ENCODE measurements around the gene OXNAD1. TPM values are rescaled to one million over a fixed set of nuclear protein-coding genes. Genes with fewer than 3 reads are reported as not detected.

The OXNAD1 gene
- 10 to 100 TPM; 13.5 to 18.8 TPM for total RNA-seq

- no peaks in the 10 kb centered on the region for H3K27me3 ChIP-seq
- 0% methylated on average over 23 to 61 of the region's 61 CpGs for WGBS, 2 donors
- intact Hi-C loops (cut with DNase I) = no loop called here
- peak within 1 kb of the TSS; percentile 87 to 98 (median 96) for H3K27ac ChIP-seq
- H3K36me3 ChIP-seq (replicated peaks in 1 of 2; ENCODE audit: insufficient read depth in 1 of 2, low read depth in 2 of 2) = peaks cover 0 to 5% of the 10 kb centered on the region in 2 donors
- H3K9me3 ChIP-seq = no peaks in the 10 kb centered on the region
- DNase-seq = peak; percentile 100
- peaks cover 33% of the 10 kb centered on the region for H3K4me1 ChIP-seq
- ATAC-seq = peak; percentile 99
- peak in 4 of 7 experiments; percentile 21 to 57 (median 43) for TF ChIP-seq CTCF (IDR thresholded peaks at IDR 0.05)
- peak; percentile 66 to 95 (median 90) for TF ChIP-seq POLR2A (IDR thresholded peaks at IDR 0.05)
- H3K4me3 ChIP-seq = peak within 1 kb of the TSS; percentile 71 to 77
These were observed at the start of gene OXNAD1, which contains the start of gene DPH3 for GRCh38 chr3:16264708-16265454. TSS of gene OXNAD1 (plus strand) at chr3:16265212. CDS start at chr3:16270953, 5,741 bp downstream. TSS of gene DPH3 (minus strand) at chr3:16264943. CDS start at chr3:16264876, 67 bp downstream.

GRCh38 chr3:16216373-16216935 lies 48.6 kb upstream of the OXNAD1 start:
- Histone ChIP-seq H3K36me3 (replicated peaks in 1 of 2; ENCODE audit: insufficient read depth in 1 of 2, low read depth in 2 of 2) (no peaks in the 10 kb centered on the region), H3K9me3 (no peaks in the 10 kb centered on the region), H3K4me1 (no peaks in the 10 kb centered on the region), H3K27ac (no peak overlapping the region), H3K27me3 (no peaks in the 10 kb centered on the region), H3K4me3 (no peak overlapping the region)
- DNase-seq (no peak), ATAC-seq (no peak)
- 85 to 92% methylated on average over 17 of the region's 17 CpGs for WGBS, 2 donors
- no peak for TF ChIP-seq CTCF (IDR thresholded peaks at IDR 0.05)
- no peak for TF ChIP-seq POLR2A (IDR thresholded peaks at IDR 0.05)
- intact Hi-C loops (cut with DNase I) = no loop called here

GRCh38 chr3:16219777-16220176 lies 45.2 kb upstream of the OXNAD1 start:
- intact Hi-C loops (cut with DNase I) = no loop called here

GRCh38 chr3:16221990-16222389 lies 43.0 kb upstream of the OXNAD1 start:
- 55 to 80% methylated on average over 3 of the region's 3 CpGs for WGBS, 2 donors

More at GRCh38 chr3:16219777-16220176, 45.2 kb upstream of the OXNAD1 start:
- no peak for TF ChIP-seq POLR2A (IDR thresholded peaks at IDR 0.05)
- TF ChIP-seq CTCF (IDR thresholded peaks at IDR 0.05) = no peak
- no peak overlapping the region for H3K27ac ChIP-seq
- no peak overlapping the region for H3K4me3 ChIP-seq
- no peaks in the 10 kb centered on the region for H3K36me3 ChIP-seq (replicated peaks in 1 of 2; ENCODE audit: insufficient read depth in 1 of 2, low read depth in 2 of 2)
- ATAC-seq (no peak), DNase-seq (no peak)
- 89 to 97% methylated on average over 2 to 3 of the region's 3 CpGs for WGBS, 2 donors
- H3K9me3 ChIP-seq = no peaks in the 10 kb centered on the region
- H3K27me3 ChIP-seq = no peaks in the 10 kb centered on the region
- H3K4me1 ChIP-seq = no peaks in the 10 kb centered on the region

More at GRCh38 chr3:16221990-16222389, 43.0 kb upstream of the OXNAD1 start:
- ATAC-seq (no peak), DNase-seq (no peak)
- intact Hi-C loops (cut with DNase I) = no loop called here
- Histone ChIP-seq H3K4me3 (no peak overlapping the region), H3K9me3 (no peaks in the 10 kb centered on the region), H3K27ac (no peak overlapping the region), H3K36me3 (replicated peaks in 1 of 2; ENCODE audit: insufficient read depth in 1 of 2, low read depth in 2 of 2) (no peaks in the 10 kb centered on the region), H3K27me3 (no peaks in the 10 kb centered on the region), H3K4me1 (no peaks in the 10 kb centered on the region)
- TF ChIP-seq POLR2A (IDR thresholded peaks at IDR 0.05) (no peak), CTCF (IDR thresholded peaks at IDR 0.05) (no peak)

All from body of pancreas (tissue), 4 donors.